HG02973 (cell line): ENCODE measurements around the gene HSFX3.
A peak's percentile ranks its signal among the peaks of the same experiment; 100 is the strongest.
"Not testable (repeated sequence)": the region's sequence is repeated elsewhere in the genome, so short reads cannot be mapped to it uniquely, and the experiment has no call there.

Experiments
- ATAC-seq: cut with Tn5 transposase; IDR thresholded peaks from one replicate; pipeline ENCODE4 v1.9.1; 2021; ENCODE audit warnings: moderate library complexity; ENCODE audit not compliant: unreplicated experiment

The HSFX3 gene

GRCh38 chrX:149518236-149518635 is 31.5 kb downstream of the HSFX3 start:
- ATAC-seq = no peak

- ATAC-seq = no peak
These were observed 32.4 kb downstream of the HSFX3 start for GRCh38 chrX:149517308-149517707.

- no peak for ATAC-seq
These were observed 33.1 kb downstream of the HSFX3 start for GRCh38 chrX:149516604-149517003.

- no peak for ATAC-seq
These were observed 33.6 kb downstream of the HSFX3 start for GRCh38 chrX:149515954-149516602.

GRCh38 chrX:149513825-149514428 is 35.8 kb downstream of the HSFX3 start:
- no peak for ATAC-seq

- peak; percentile 58 for ATAC-seq
These were observed 37.4 kb downstream of the HSFX3 start for GRCh38 chrX:149512225-149512885.

GRCh38 chrX:149511081-149511480 is 38.6 kb downstream of the HSFX3 start:
- no peak for ATAC-seq

GRCh38 chrX:149510386-149510785 is 39.3 kb downstream of the HSFX3 start:
- peak; percentile 39 for ATAC-seq

- ATAC-seq = no peak
These were observed 41.3 kb downstream of the HSFX3 start for GRCh38 chrX:149508467-149508866.

GRCh38 chrX:149506349-149506748 is 43.4 kb downstream of the HSFX3 start:
- no peak for ATAC-seq

- ATAC-seq = no peak
These were observed 44.1 kb downstream of the HSFX3 start for GRCh38 chrX:149505671-149506070.

- peak; percentile 54 for ATAC-seq
These were observed 44.6 kb downstream of the HSFX3 start, which contains the start of gene IDS for GRCh38 chrX:149504915-149505651. TSS of gene IDS (minus strand) at chrX:149505306. CDS start at chrX:149505137, 169 bp downstream.

GRCh38 chrX:149504226-149504914 is 45.4 kb downstream of the HSFX3 start:
- peak; percentile 52 for ATAC-seq

GRCh38 chrX:149503446-149503845 is 46.3 kb downstream of the HSFX3 start:
- peak; percentile 63 for ATAC-seq

- not testable (repeated sequence) for ATAC-seq
These were observed 46.8 kb downstream of the HSFX3 start for GRCh38 chrX:149502923-149503322.

GRCh38 chrX:149499766-149500165 is 50.0 kb downstream of the HSFX3 start:
- ATAC-seq = no peak

GRCh38 chrX:149498767-149499166 is 51.0 kb downstream of the HSFX3 start:
- ATAC-seq = no peak
